Hypothalamus (tissue), 51 donors: ENCODE data around the gene TTLL11.
A peak's percentile ranks its signal among the peaks of the same experiment; 100 is the strongest.

Experiments
- DNase-seq, 51 donors: peaks; one replicate each; lab custom pipeline; 2025; lab: John Stamatoyannopoulos, UW

TTLL11 gene

GRCh38 chr9:122110100-122110833 lies 17.2 kb upstream of the TTLL11 start:
- no peak for DNase-seq

- no peak for DNase-seq
Measured at GRCh38 chr9:122109035-122109813, 16.1 kb upstream of the TTLL11 start.

GRCh38 chr9:122107291-122107805 lies 14.2 kb upstream of the TTLL11 start:
- DNase-seq: peak in 3 of 51 donors; percentile 14 to 49 (median 16)

- DNase-seq: no peak
Measured at GRCh38 chr9:122106576-122106975, 13.5 kb upstream of the TTLL11 start.

GRCh38 chr9:122103985-122104384 lies 10.9 kb upstream of the TTLL11 start:
- DNase-seq: no peak

GRCh38 chr9:122102156-122102555 lies 9.0 kb upstream of the TTLL11 start:
- DNase-seq: no peak

- DNase-seq: no peak
Measured at GRCh38 chr9:122100756-122101155, 7.6 kb upstream of the TTLL11 start.

GRCh38 chr9:122099271-122099869 lies 6.3 kb upstream of the TTLL11 start:
- DNase-seq: peak in 49 of 51 donors; percentile 23 to 89 (median 66)

GRCh38 chr9:122097679-122098315 lies 4.7 kb upstream of the TTLL11 start:
- no peak for DNase-seq

GRCh38 chr9:122096620-122097415 lies 3.7 kb upstream of the TTLL11 start:
- no peak for DNase-seq

GRCh38 chr9:122095010-122095767 lies 2.1 kb upstream of the TTLL11 start:
- DNase-seq: peak in 18 of 51 donors; percentile 9 to 54 (median 32)

- DNase-seq: no peak
Measured at GRCh38 chr9:122091682-122092592, 1.2 kb downstream of the TTLL11 start.

GRCh38 chr9:122090981-122091380 lies 2.1 kb downstream of the TTLL11 start:
- DNase-seq: no peak

- no peak for DNase-seq
Measured at GRCh38 chr9:122090287-122090883, 2.7 kb downstream of the TTLL11 start.

GRCh38 chr9:122088880-122089706 lies 4.0 kb downstream of the TTLL11 start:
- DNase-seq: no peak

GRCh38 chr9:122087406-122088200 lies 5.5 kb downstream of the TTLL11 start:
- peak in 7 of 51 donors; percentile 15 to 78 (median 26) for DNase-seq
